Smooth muscle cell (in vitro differentiated cells): Measurements from ENCODE around the gene KRT83. TPM values are rescaled to one million over a fixed set of nuclear protein-coding genes. Genes with fewer than 3 reads are reported as not detected.

ENCODE experiments used
- DNase-seq: peaks from one replicate; lab custom pipeline; 2025; ENCODE audit not compliant: unreplicated experiment; lab: John Stamatoyannopoulos, UW
- H2AFZ ChIP-seq: fragments of 200-600 bp; sonication (generic); 2 replicates; pipeline ENCODE4 v1.6.0; 2016; ENCODE audit warnings: antibody characterized with exemption, low read depth, mild to moderate bottlenecking
- H3F3A ChIP-seq: fragments of 200-600 bp; sonication (generic); 2 replicates; pipeline ENCODE4 v1.6.0; 2017; ENCODE audit warnings: antibody characterized with exemption, low read depth
- H3K27ac ChIP-seq: fragments of 200-600 bp; sonication (generic); 2 replicates; pipeline ENCODE4 v1.5.1; 2016; ENCODE audit warnings: low read depth, mild to moderate bottlenecking
- H3K27me3 ChIP-seq: fragments of 200-600 bp; sonication (generic); 2 replicates; pipeline ENCODE4 v1.6.1; 2016; ENCODE audit warnings: low read depth, mild to moderate bottlenecking
- H3K36me3 ChIP-seq: fragments of 200-600 bp; sonication (generic); 2 replicates; pipeline ENCODE4 v1.5.1; 2016; ENCODE audit warnings: low read depth
- H3K4me1 ChIP-seq: fragments of 200-600 bp; sonication (generic); 2 replicates; pipeline ENCODE4 v1.5.1; 2016; ENCODE audit warnings: low read depth
- H3K4me2 ChIP-seq: fragments of 200-600 bp; sonication (generic); 2 replicates; pipeline ENCODE4 v1.6.0; 2016; ENCODE audit warnings: mild to moderate bottlenecking
- H3K4me3 ChIP-seq: fragments of 200-600 bp; sonication (generic); 2 replicates; pipeline ENCODE4 v1.5.1; 2016; ENCODE audit warnings: mild to moderate bottlenecking
- H3K79me2 ChIP-seq: fragments of 200-600 bp; sonication (generic); 2 replicates; pipeline ENCODE4 v1.6.0; 2016; ENCODE audit warnings: low read depth, mild to moderate bottlenecking
- H3K9ac ChIP-seq: fragments of 200-600 bp; sonication (generic); 2 replicates; pipeline ENCODE4 v1.6.0; 2016; ENCODE audit warnings: low read depth
- H3K9me3 ChIP-seq: fragments of 200-600 bp; sonication (generic); replicated peaks from 2 replicates; pipeline ENCODE4 v1.5.1; 2016; ENCODE audit warnings: low read depth
- H4K20me1 ChIP-seq: fragments of 200-600 bp; sonication (generic); 2 replicates; pipeline ENCODE4 v1.6.0; 2016; ENCODE audit warnings: low read depth
- WGBS: methylation state at CpG from one replicate; pipeline ENCODE4 v1.1.7; 2016; ENCODE audit warnings: low lambda C conversion rate; 5-methylcytosine and 5-hydroxymethylcytosine counted together
- polyA plus RNA-seq: library from polyadenylated mRNA; unstranded; fragments of >200 nt; fragmentation: Nextera tagmentation; extraction: Ambion mirVana; gene quantifications from 2 replicates; pipeline ENCODE4 v1.2.1, GENCODE V29; 2016
- total RNA-seq: library from RNA; depleted of rRNA; stranded (reverse); fragments of >200 nt; gene quantifications from 2 replicates; pipeline ENCODE4 v1.2.3, GENCODE V29; 2014
- TF ChIP-seq, protein P1 (sequence below): fragments of 200-600 bp; sonication (generic); IDR thresholded peaks from 2 replicates; pipeline ENCODE4 v1.5.1; 2017; ENCODE audit warnings: borderline replicate concordance, mild to moderate bottlenecking, antibody characterized with exemption; ENCODE audit not compliant: insufficient read depth, poor library complexity, severe bottlenecking

KRT83 gene
- total and polyA plus RNA-seq, 2 experiments from 2014 or later: not detected

DNA sequence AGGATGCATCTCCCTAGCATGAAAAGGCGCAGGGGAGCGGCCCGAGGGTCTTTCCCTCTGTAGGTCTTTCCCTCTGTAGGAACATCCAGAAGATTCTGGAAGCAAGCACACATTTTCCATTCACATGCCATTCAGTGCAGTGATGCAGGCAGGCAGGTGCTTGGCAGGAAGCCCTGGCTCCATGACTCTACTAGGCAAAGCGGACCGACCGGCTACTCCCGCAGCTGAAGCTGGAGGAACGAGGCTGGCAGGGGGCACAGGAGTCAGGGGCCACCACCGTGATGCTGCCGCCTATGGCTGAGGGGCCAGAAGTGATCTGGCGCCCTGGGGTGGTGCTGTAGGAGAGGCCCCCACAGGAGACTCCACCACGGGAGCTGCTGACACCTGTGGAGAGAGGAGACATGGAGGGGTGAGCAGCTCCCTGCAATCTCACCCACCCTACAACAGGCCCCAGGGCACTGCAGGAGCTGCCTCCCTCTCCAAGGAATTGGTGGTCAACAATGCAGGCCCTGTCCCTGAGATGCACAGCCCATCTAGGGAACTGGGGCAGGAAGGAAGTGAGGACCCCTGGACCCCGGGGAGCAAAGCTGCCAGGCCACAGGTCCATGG lies 39.6 kb upstream of the KRT83 start:
- Histone ChIP-seq H3K27ac (no peak overlapping the region), H3K36me3 (no peaks in the 10 kb centered on the region), H3F3A (no peaks in the 10 kb centered on the region), H3K4me2 (no peak overlapping the region), H3K9me3 (no peaks in the 10 kb centered on the region), H3K9ac (no peak overlapping the region), H3K4me3 (no peak overlapping the region), H4K20me1 (no peaks in the 10 kb centered on the region), H3K27me3 (peaks cover 14% of the 10 kb centered on the region), H3K79me2 (no peaks in the 10 kb centered on the region), H2AFZ (no peak overlapping the region), H3K4me1 (no peaks in the 10 kb centered on the region)
- WGBS: 89% methylated on average over 13 of the region's 13 CpGs
- DNase-seq: no peak
- TF ChIP-seq, protein P1, sequence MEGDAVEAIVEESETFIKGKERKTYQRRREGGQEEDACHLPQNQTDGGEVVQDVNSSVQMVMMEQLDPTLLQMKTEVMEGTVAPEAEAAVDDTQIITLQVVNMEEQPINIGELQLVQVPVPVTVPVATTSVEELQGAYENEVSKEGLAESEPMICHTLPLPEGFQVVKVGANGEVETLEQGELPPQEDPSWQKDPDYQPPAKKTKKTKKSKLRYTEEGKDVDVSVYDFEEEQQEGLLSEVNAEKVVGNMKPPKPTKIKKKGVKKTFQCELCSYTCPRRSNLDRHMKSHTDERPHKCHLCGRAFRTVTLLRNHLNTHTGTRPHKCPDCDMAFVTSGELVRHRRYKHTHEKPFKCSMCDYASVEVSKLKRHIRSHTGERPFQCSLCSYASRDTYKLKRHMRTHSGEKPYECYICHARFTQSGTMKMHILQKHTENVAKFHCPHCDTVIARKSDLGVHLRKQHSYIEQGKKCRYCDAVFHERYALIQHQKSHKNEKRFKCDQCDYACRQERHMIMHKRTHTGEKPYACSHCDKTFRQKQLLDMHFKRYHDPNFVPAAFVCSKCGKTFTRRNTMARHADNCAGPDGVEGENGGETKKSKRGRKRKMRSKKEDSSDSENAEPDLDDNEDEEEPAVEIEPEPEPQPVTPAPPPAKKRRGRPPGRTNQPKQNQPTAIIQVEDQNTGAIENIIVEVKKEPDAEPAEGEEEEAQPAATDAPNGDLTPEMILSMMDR: no peak

GRCh38 chr12:52360106-52360662 lies 39.0 kb upstream of the KRT83 start:
- no peaks in the 10 kb centered on the region for H3K4me1 ChIP-seq
- no peaks in the 10 kb centered on the region for H3K9me3 ChIP-seq
- no peak for DNase-seq
- 92% methylated on average over 7 of the region's 7 CpGs for WGBS
- TF ChIP-seq, protein P1: no peak
- H3K9ac ChIP-seq: no peak overlapping the region
- H3F3A ChIP-seq: no peaks in the 10 kb centered on the region
- H3K4me2 ChIP-seq: no peak overlapping the region
- no peak overlapping the region for H3K27ac ChIP-seq
- no peaks in the 10 kb centered on the region for H3K36me3 ChIP-seq
- no peak overlapping the region for H2AFZ ChIP-seq
- no peaks in the 10 kb centered on the region for H4K20me1 ChIP-seq
- H3K79me2 ChIP-seq: no peaks in the 10 kb centered on the region
- no peak overlapping the region for H3K4me3 ChIP-seq
- peaks cover 19% of the 10 kb centered on the region for H3K27me3 ChIP-seq

- WGBS: 97% methylated on average over 5 of the region's 5 CpGs
- no peaks in the 10 kb centered on the region for H3K79me2 ChIP-seq
- H3F3A ChIP-seq: no peaks in the 10 kb centered on the region
- H3K9me3 ChIP-seq: no peaks in the 10 kb centered on the region
- no peak overlapping the region for H2AFZ ChIP-seq
- no peak overlapping the region for H3K4me3 ChIP-seq
- no peaks in the 10 kb centered on the region for H4K20me1 ChIP-seq
- no peak overlapping the region for H3K9ac ChIP-seq
- H3K27me3 ChIP-seq: peaks cover 23% of the 10 kb centered on the region
- H3K4me1 ChIP-seq: no peaks in the 10 kb centered on the region
- no peak overlapping the region for H3K27ac ChIP-seq
- no peak for DNase-seq
- H3K36me3 ChIP-seq: no peaks in the 10 kb centered on the region
- no peak overlapping the region for H3K4me2 ChIP-seq
- TF ChIP-seq, protein P1: no peak
These were observed 38.4 kb upstream of the KRT83 start for GRCh38 chr12:52359621-52360061.
